NOMO-1 (cell line): ENCODE results near the gene PSMB4.
"Not testable (repeated sequence)": the region's sequence is repeated elsewhere in the genome, so short reads cannot be mapped to it uniquely, and the experiment has no call there.

ENCODE experiments used
- DNase-seq, 2 experiments: peaks; one replicate each; lab custom pipeline; 2025; ENCODE audit not compliant: unreplicated experiment in 2 of 2; lab: John Stamatoyannopoulos, UW

PSMB4 gene

GRCh38 chr1:151399324-151400171 is at the start of gene PSMB4:
PSMB4 (plus strand) TSS chr1:151399573; CDS start chr1:151399588, 15 bp downstream.
- peak; percentile 84 to 96 for DNase-seq

- DNase-seq: not testable (repeated sequence)
Measured at GRCh38 chr1:151350323-151350722, 49.0 kb upstream of the PSMB4 start.

- peak in 1 of 2 experiments; percentile 13 for DNase-seq
Measured at GRCh38 chr1:151352021-151352718, 47.2 kb upstream of the PSMB4 start.

- no peak for DNase-seq
Measured at GRCh38 chr1:151356696-151357095, 42.7 kb upstream of the PSMB4 start.

- DNase-seq: no peak
Measured at GRCh38 chr1:151361883-151362282, 37.5 kb upstream of the PSMB4 start.

GRCh38 chr1:151362308-151363155 is 36.8 kb upstream of the PSMB4 start:
- no peak for DNase-seq

- no peak for DNase-seq
Measured at GRCh38 chr1:151364996-151365395, 34.4 kb upstream of the PSMB4 start.

- no peak for DNase-seq
Measured at GRCh38 chr1:151367658-151368392, 31.5 kb upstream of the PSMB4 start.

- no peak for DNase-seq
Measured at GRCh38 chr1:151368393-151369301, 30.7 kb upstream of the PSMB4 start.

- DNase-seq: no peak
Measured at GRCh38 chr1:151369302-151369610, 30.1 kb upstream of the PSMB4 start.

- DNase-seq: no peak
Measured at GRCh38 chr1:151369621-151370048, 29.7 kb upstream of the PSMB4 start.

- peak; percentile 17 to 48 for DNase-seq
Measured at GRCh38 chr1:151370211-151370911, 29.0 kb upstream of the PSMB4 start.

GRCh38 chr1:151371370-151372057 is 27.9 kb upstream of the PSMB4 start:
- DNase-seq: no peak

- DNase-seq: no peak
Measured at GRCh38 chr1:151372058-151372934, 27.1 kb upstream of the PSMB4 start, which contains the start of gene SELENBP1. SELENBP1 (minus strand) TSS chr1:151372705; CDS start chr1:151372641, 64 bp downstream.

- no peak for DNase-seq
Measured at GRCh38 chr1:151373196-151373595, 26.2 kb upstream of the PSMB4 start.

GRCh38 chr1:151377150-151377884 is 22.1 kb upstream of the PSMB4 start:
- DNase-seq: no peak

- DNase-seq: no peak
Measured at GRCh38 chr1:151384584-151384983, 14.8 kb upstream of the PSMB4 start.
